Activated T-helper 1 cell treated with Interleukin-2 at 50 U/mL for 16 hours (primary cell): ENCODE results near the gene EGFR.
"Not testable (repeated sequence)": the region's sequence is repeated elsewhere in the genome, so short reads cannot be mapped to it uniquely, and the experiment has no call there.

Source experiments
- DNase-seq: peaks from one replicate; pipeline ENCODE4 v3.0.0-alpha.2; 2020; ENCODE audit warnings: low read depth

EGFR gene

DNA sequence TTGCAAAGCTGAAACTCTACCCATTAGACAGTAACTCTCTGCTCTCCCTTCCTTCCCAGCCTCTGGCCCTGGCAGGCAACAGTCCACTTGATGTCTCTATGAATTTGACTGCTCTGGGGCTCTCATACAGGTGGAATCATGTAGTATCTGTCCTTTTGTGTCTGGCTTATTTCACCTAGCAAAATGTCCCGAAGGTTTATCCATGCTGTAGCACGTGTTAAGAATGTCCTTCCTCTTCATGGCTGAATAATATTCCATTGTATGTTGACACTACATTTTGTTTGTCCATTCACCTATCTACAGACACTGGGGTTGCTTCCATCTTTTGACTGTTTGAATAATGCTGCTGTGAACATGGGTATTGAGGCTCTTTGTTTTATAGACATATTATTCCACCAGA lies 128.9 kb downstream of the EGFR start:
- no peak for DNase-seq

DNA sequence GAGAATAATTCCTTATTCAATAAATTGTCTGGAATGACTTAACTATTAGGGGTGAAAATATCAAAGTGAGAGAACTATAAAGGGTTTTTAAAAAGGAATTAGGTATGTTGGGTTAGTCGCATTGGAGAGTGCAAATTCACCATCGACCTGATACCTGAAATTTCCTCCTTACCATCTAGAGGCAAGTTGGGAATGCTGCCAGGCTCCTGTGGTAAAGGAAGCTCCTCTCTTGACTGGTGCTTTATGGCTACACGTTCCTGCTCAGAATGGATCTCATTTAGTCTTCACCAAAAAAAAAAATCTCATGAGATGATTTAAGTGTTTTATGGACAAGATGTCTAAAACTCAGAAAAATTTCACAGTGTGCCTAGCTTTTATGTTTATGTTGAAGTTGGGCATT lies 129.8 kb downstream of the EGFR start:
- no peak for DNase-seq

DNA sequence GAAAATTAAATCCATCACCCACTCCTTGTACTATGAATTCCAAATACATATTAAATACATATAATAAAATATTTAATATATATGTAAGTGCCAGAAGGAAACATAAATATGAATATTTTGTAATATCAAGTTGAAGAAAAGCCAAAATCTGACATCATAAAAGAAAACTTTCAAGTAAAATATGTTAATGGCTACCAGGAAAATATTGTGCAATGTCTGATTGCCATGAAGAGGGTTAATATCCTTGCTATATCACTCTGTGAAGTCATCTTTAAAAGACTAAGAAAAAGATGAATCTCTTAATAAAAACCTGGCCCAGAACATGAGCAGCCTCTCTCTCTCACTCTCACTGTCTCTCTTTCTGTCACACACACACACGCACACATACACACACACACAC lies 130.2 kb downstream of the EGFR start:
- DNase-seq, result no peak

DNA sequence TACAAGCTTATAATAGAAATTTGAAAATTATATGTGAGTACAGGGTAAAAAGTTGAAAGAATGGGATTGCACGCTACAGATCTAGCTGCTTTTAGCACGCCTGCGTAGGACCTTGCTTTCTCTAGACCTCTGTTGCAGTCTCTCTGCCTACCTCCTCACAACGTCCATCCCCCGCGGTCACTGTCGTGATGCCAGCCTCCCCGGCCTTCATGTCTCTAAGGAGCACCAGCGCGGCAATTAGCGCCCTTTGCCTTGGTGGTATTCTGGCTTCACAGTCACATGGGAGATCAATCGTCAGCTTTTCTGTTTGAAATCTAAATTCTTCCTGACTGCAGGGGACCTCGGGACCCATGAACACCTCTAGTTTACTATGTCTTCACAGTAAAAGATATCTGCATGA lies 131.3 kb downstream of the EGFR start:
- no peak for DNase-seq

DNA sequence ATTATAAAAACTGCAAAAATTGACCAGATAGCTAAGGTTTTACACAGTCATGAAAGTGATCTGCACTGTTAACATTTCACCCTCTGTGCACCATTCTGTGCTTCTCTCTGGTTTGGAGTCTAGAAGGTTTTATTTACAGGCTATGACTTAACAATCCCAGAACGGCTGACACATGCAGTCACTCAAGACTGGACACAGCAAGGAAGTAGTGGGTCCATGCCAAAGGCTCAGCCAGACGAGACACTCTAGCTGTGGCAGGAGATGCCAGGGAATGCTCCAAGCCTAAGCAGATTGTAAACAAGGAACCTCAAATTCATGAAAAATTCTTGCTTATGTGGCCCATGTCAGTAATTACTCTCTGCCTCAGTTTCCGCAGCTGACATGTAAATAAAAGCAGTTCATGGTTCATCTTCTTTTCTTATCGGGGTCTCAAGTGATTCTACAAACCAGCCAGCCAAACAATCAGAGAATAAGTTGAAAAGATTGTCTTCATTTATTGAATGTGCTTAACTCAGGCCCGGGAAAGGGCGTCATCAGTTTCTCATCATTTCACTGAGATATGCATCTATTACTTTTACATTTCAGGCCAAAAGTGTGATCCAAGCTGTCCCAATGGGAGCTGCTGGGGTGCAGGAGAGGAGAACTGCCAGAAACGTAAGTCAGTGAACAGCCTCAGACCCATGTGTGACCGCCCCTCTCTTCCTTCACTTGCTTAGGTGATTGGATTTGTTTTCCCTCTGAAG lies 132.1 kb downstream of the EGFR start:
- no peak for DNase-seq

DNA sequence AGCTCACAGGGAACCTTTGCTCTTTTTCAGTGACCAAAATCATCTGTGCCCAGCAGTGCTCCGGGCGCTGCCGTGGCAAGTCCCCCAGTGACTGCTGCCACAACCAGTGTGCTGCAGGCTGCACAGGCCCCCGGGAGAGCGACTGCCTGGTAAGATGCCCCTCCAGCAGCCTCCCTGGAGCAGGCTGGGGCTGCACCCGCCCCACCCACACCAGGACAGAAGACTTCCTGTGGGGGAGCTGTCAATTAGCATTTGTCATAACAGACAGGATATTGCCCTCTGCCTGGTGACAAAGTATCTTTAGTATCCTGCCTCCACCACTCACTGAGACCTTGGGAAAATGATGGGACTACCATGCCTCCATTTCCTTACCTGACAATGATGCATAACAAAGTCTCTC lies 133.7 kb downstream of the EGFR start:
- no peak for DNase-seq

DNA sequence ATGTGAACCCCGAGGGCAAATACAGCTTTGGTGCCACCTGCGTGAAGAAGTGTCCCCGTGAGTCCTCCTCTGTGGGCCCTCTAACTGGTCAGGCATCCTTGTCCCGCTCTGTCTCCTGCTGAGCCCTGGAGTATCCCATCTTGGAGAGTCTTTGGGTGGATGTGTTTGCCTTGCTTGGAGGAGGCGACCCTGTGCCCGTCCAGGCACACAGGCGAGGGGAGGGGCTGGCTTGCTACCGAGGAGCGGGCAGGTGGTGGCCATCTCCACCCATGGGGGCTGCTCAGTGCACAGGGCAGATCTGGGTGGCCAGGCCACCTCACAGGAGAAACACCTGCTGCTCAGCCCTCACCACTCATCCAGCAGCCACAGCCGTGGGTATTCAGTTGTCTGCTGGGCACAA lies 135.3 kb downstream of the EGFR start:
- no peak for DNase-seq

DNA sequence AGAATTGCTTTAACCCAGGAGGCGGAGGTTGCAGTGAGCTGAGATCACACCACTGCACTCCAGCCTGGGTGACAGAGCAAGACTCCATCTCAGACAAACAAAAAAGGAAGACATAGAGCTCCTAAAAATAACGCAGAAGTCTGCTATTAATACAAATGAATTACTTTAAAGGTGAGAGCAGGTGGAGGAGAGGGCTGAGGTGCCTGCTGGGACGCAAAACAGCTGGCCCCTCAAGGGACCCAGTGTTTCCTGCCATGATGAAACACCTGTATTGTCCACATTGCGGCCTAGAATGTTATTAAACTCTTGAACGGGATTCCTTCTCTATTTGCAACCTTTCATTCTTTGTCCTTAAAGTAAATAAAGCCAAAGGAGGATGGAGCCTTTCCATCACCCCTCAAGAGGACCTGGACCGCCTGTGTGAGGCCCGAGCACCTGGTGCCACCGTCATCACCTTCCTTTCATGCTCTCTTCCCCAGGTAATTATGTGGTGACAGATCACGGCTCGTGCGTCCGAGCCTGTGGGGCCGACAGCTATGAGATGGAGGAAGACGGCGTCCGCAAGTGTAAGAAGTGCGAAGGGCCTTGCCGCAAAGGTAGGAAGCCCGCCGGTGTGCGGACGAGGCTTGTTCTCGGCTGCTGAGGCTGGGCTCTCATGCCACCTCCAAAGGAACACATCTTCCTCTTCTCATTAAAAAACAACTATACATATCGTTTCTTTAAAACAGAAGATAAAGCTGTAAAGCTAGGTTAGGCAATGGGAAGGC lies 136.7 kb downstream of the EGFR start:
- DNase-seq, result no peak

DNA sequence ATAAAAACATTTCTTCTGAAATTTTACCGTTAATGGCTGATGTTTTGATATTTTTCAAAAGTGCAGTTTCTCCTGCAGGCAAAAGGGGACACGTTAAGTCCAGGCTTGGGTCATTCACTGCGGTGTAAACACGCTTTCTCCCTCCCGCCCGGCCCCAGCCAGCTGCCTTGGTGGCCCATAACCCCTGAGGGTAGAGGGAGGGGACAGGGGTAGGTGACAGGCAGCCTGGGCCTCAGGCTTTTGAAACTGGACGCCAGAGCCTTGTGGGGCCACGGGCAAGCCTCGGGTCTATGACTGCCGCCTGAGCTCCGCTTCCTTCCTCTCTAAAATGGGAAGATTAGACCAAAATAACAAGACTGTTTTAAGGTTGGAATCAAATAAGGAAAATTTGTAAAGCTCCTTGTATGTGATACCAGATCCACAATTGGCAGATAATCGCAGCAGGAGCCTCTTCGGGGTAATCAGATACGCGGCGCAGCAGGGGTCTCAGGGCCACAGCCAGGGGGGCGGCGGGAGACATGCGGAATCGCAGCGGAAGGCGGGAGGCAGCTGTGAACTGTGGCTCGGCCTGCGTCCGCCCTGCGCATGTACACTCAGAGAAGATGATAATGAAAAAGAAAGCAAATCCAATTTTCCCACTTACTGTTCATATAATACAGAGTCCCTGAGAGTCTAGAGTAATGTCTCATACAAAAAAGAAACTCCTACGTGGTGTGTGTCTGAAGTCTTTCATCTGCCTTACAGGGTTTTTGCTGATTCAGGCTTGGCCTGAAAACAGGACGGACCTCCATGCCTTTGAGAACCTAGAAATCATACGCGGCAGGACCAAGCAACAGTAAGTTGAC lies 138.3 kb downstream of the EGFR start:
- no peak for DNase-seq

DNA sequence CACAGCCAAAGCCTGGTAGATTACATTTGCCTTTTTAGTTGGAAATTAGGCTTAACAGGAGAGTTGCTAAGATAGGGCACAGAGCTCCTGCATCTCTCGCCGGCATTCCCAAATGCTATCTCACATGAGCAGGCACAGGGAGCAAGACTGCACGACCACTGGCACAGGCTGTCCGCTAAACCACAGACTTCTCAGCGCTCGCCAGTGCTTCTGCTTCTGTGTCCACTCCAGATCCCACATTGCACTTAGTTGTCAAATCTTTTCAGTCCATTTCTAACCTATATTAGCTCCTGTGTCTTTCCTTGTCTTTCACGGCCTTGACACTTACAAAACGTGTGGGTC lies 138.9 kb downstream of the EGFR start:
- no peak for DNase-seq

DNA sequence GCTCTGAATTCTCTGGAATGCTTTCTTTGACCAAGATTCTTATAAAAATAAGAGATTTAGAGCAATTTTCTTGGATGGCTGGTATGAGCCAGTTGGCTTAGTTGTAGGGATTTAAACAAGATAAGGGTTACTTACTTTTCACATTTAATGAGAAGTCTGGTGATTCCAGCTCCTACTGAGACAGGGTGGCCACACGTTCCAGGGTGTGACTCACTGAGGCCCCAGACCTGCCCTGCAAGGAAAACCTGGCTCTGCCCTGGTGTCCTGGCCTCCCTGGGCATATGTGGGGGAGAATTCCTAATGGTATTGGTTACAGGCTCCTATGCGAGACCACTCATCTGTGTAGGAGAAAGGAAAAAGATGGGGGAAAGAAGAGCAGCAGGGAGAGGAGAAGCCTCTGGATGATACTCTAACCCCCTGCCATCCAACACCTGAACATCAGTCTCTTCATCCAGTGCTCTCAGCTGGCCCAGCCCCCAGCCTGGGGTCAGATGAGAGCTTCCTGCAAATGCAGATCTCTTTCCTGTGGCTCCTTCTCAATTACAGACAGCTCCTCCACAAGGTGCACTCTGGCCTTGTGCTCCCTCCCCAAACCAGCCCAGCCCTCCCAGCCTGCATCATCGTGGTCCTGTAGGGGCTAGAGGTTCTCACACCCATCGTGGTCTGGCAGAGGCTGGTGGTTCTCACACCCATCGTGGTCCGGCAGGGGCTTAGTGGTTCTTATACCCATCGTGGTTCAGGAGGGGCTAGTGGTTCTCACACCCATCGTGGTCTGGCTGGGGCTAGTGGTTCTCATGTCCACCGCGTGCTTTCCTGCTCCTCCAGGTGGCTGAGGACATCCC lies 139.9 kb downstream of the EGFR start:
- DNase-seq, result no peak

DNA sequence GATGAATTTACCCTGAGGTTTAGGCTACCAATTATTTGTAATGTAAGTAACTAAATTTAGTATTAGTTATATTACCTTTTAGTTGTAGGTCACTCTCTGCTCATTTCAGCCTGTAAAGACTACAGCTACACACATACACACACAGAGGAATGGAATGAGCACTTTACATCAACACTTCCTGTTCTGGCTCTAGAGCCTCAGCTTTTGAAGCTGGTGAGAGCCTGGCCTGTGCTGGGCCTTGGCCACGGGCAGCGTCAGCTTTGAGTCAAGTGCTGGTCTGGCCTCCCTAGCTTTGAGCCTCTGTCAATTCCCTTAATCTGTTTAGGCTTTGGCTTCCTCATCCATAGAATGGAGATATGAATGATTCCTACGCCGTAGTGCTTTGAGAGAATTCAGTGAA lies 141.7 kb downstream of the EGFR start:
- no peak for DNase-seq

DNA sequence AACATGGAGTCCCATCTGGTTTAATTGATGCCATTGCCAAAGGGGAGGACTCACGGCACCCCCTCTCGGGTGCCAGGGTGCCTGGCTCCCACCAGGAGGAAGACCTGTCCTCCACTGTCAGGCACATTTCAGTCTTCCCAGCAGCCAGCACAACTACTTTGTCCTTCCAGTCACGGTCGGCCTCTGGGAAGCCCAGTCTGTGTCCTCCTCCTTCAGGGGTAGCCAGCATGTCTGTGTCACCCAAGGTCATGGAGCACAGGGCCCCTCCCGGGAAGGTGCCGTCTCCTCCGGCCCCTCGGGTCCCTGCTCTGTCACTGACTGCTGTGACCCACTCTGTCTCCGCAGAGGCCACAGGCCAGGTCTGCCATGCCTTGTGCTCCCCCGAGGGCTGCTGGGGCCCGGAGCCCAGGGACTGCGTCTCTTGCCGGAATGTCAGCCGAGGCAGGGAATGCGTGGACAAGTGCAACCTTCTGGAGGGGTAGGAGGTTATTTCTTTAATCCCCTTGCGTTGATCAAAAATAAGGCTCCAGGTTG lies 142.4 kb downstream of the EGFR start:
- DNase-seq, result no peak

DNA sequence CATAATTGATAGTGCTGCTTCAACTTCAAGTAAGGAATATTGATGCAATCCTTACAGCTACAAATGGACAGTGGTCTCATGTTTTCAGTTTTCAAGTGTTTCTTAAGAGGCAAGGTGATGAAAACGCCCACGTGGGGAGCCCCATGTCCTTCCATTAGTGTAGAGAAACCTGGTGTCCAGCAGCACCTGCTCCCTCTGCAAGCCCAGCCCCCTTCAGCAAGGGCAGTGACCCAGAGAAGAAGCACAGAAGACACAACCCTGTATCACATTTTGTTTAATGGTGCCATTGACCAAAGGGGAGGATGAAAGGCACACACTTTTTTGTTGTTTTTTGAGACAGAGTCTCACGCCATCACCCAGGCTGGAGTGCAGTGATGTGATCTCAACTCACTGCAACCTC lies 143.7 kb downstream of the EGFR start:
- no peak for DNase-seq

DNA sequence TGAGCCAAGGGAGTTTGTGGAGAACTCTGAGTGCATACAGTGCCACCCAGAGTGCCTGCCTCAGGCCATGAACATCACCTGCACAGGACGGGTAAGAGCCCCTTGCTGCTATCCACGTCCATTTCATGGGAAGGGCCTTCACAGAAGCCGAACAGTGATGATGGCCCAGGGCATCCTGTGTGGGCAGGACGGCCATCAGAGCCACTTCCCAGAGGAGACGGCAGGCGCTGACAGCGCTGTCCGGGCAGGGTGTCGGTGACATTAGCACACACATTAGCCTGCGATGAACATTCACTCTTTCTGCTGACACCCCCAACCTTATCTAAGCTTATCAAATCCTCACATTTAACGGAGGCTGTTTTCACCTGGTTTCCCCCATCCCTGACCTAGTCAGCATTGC lies 144.9 kb downstream of the EGFR start:
- DNase-seq, result no peak

DNA sequence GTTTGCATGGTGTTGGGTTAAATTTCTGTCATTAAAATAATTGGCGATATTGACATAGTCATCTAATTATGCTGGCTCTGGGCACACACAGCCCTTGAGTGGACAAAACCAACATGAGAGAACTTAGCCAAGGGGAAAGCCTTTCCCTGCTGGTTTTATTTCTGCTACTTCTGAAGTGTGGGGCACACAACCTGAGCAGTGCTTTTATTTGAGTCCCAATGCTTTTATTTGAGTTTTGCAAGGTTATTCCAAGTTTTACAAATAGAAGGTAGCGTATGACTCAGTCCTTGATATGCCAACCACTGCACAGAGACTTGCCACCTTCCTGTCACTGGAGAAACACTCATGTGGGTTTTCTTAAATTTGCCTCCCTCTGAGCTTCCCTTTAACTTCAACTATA lies 145.7 kb downstream of the EGFR start:
- DNase-seq, result no peak

DNA sequence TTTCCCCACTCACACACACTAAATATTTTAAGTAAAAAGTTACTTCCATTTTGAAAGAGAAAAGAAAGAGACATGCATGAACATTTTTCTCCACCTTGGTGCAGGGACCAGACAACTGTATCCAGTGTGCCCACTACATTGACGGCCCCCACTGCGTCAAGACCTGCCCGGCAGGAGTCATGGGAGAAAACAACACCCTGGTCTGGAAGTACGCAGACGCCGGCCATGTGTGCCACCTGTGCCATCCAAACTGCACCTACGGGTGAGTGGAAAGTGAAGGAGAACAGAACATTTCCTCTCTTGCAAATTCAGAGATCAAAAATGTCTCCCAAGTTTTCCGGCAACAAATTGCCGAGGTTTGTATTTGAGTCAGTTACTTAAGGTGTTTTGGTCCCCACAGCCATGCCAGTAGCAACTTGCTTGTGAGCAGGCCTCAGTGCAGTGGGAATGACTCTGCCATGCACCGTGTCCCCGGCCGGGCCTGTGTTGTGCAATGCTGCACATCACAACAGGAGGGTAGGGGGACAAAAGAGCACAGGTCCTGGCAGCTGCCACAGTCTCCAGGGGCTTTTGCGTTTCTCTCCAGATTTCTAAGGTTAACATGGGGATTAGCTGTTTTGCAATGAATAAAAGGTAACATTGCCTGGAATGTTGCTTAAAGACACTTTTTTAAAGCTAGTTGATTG lies 146.5 kb downstream of the EGFR start:
- no peak for DNase-seq

DNA sequence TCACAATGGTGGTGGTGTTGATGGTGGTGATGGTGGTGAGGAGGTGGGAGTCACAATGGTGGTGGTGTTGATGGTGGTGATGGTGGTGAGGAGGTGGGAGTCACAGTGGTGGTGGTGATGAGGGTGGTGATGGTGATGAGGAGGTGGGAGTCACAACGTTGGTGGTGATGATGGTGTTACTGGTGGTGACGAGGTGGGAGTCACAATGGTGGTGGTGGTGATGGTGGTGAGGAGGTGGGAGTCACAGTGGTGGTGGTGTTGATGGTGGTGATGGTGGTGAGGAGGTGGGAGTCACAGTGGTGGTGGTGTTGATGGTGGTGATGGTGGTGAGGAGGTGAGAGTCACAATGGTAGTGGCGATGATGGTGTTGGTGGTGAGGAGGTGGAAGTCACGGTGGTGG lies 148.5 kb downstream of the EGFR start:
- DNase-seq, result not testable (repeated sequence)

DNA sequence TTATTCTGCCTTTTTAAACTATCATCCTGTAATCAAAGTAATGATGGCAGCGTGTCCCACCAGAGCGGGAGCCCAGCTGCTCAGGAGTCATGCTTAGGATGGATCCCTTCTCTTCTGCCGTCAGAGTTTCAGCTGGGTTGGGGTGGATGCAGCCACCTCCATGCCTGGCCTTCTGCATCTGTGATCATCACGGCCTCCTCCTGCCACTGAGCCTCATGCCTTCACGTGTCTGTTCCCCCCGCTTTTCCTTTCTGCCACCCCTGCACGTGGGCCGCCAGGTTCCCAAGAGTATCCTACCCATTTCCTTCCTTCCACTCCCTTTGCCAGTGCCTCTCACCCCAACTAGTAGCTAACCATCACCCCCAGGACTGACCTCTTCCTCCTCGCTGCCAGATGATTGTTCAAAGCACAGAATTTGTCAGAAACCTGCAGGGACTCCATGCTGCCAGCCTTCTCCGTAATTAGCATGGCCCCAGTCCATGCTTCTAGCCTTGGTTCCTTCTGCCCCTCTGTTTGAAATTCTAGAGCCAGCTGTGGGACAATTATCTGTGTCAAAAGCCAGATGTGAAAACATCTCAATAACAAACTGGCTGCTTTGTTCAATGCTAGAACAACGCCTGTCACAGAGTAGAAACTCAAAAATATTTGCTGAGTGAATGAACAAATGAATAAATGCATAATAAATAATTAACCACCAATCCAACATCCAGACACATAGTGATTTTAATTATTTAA lies 151.7 kb downstream of the EGFR start:
- no peak for DNase-seq

DNA sequence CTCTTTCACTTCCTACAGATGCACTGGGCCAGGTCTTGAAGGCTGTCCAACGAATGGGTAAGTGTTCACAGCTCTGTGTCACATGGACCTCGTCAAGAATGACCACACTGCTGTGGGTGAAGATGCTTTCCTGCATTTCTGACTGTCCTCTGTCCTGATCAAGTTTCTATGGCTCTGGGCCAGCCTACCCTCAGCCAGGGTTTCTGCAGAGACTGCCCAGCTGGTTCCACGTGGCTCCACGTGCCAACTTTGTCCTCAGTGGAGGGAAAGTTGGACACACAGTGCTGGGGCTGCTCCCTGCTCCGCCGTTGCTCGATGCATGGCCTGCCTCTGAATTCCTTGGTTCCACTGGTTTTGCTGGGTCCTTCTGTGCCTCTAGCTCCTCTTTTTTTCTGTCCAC lies 152.3 kb downstream of the EGFR start:
- DNase-seq, result no peak

DNA sequence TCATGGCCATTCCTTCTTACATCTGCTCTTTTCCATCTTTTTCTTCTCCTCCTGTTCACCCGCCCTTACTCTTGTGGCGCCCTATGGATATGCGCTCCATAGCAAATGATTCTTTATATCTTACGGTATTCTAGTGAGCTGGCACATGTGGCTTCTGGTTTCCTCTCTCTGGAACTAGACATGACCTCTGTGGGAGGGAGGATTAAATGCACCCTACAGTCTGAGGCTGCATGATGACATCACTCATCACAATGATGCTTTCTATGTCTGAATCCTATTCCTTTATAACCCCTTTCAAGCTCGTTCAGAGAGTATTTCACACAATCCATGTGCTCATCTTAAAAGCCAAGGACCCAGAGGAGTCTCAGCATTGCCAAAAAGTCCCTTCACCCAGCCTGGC lies 153.3 kb downstream of the EGFR start:
- DNase-seq, result no peak
